OCI-LY7 (cell line): Measurements from ENCODE around the gene CREB5. TPM values are rescaled to one million over a fixed set of nuclear protein-coding genes. Genes with fewer than 3 reads are reported as not detected.

ENCODE experiments used
- BruUV-seq: library from RNA; stranded (reverse); fragments of 400-500 nt; replicated peaks from 2 replicates; lab custom pipeline; 2021; lab: Mats Ljungman, UMichigan
- CTCF ChIA-PET: fragments of 300-600 bp; sonication (Branson Sonifier 250); formaldehyde crosslinking; loops from one replicate; lab custom pipeline; 2022; ENCODE audit warnings: antibody characterized with exemption; ENCODE audit not compliant: unreplicated experiment; lab: Charles Lee
- POLR2A ChIA-PET: fragments of 300-600 bp; sonication (Branson Sonifier 250); formaldehyde crosslinking; loops from one replicate; lab custom pipeline; 2022; ENCODE audit warnings: antibody characterized with exemption; lab: Charles Lee
- DNase-seq: peaks from one replicate; pipeline ENCODE4 v3.0.0-alpha.2; 2015; ENCODE audit warnings: low spot score
- H2AFZ ChIP-seq: fragments of 200-600 bp; sonication (generic), shearing (Covaris generic); 2 replicates; pipeline ENCODE4 v1.6.1; 2014; ENCODE audit warnings: mild to moderate bottlenecking, antibody characterized with exemption, low read length, moderate library complexity
- H3K27ac ChIP-seq: fragments of 200-600 bp; sonication (generic); 2 replicates; pipeline ENCODE4 v1.5.1; 2014; ENCODE audit warnings: mixed run types, low read depth, mild to moderate bottlenecking, moderate library complexity, low read length, inconsistent platforms; ENCODE audit not compliant: poor library complexity, severe bottlenecking
- H3K36me3 ChIP-seq: fragments of 200-600 bp; sonication (generic); 2 replicates; pipeline ENCODE4 v1.6.1; 2014; ENCODE audit warnings: mild to moderate bottlenecking, antibody characterized with exemption, low read length, moderate library complexity, mixed read lengths; ENCODE audit not compliant: insufficient read depth
- H3K4me1 ChIP-seq: fragments of 200-600 bp; sonication (generic); 2 replicates; pipeline ENCODE4 v1.5.1; 2014; ENCODE audit warnings: mild to moderate bottlenecking, low read length; ENCODE audit not compliant: insufficient read depth, poor library complexity, severe bottlenecking
- H3K4me2 ChIP-seq: fragments of 200-600 bp; sonication (generic); 2 replicates; pipeline ENCODE4 v1.6.1; 2014; ENCODE audit warnings: mild to moderate bottlenecking, low read length
- H3K4me3 ChIP-seq: fragments of 200-600 bp; sonication (generic); 2 replicates; pipeline ENCODE4 v1.5.1; 2014; ENCODE audit warnings: mild to moderate bottlenecking, low read depth, low read length; ENCODE audit not compliant: poor library complexity, severe bottlenecking
- H3K79me2 ChIP-seq: fragments of 200-600 bp; sonication (generic); 2 replicates; pipeline ENCODE4 v1.6.1; 2016; ENCODE audit warnings: low read depth, mild to moderate bottlenecking, low read length, moderate library complexity, mixed read lengths; ENCODE audit not compliant: insufficient read depth
- H3K9me2 ChIP-seq: fragments of 200-600 bp; sonication (generic); 2 replicates; pipeline ENCODE4 v1.6.1; 2016; ENCODE audit warnings: mild to moderate bottlenecking, low read length, mixed read lengths; ENCODE audit not compliant: insufficient read depth
- H3K9me3 ChIP-seq: fragments of 200-600 bp; sonication (generic); 2 replicates; pipeline ENCODE4 v1.6.1; 2014; ENCODE audit warnings: mild to moderate bottlenecking, mixed run types, low read length, mixed read lengths
- H4K20me1 ChIP-seq: fragments of 200-600 bp; sonication (generic); 2 replicates; pipeline ENCODE4 v1.6.1; 2014; ENCODE audit warnings: mild to moderate bottlenecking, antibody characterized with exemption, low read length, moderate library complexity, mixed read lengths; ENCODE audit not compliant: insufficient read depth
- EZH2phosphoT487 ChIP-seq: fragments of 200-600 bp; sonication (generic); IDR thresholded peaks from 2 replicates; pipeline ENCODE4 v1.6.1; 2018; ENCODE audit warnings: low read depth, borderline replicate concordance, mild to moderate bottlenecking, mixed run types, antibody characterized with exemption, low read length, moderate library complexity, mixed read lengths
- intact Hi-C: fragments of 100-400 bp; cut with micrococcal nuclease; formaldehyde crosslinking; loops from one replicate; pipeline ENCODE4 v1.10.0; 2022; ENCODE audit not compliant: unreplicated experiment
- total RNA-seq, 2 experiments: library from RNA; depleted of rRNA in 1 of 2; stranded (reverse); fragments of >200 nt in 1 of 2; shearing (Covaris generic) in 1 of 2; gene quantifications; 2 replicates each; pipeline ENCODE4 v1.2.3, GENCODE V29; 2014 to 2022
- TF ChIP-seq, protein P1 (sequence below): fragments of 200-600 bp; sonication (generic); conservative IDR thresholded peaks from 2 replicates; pipeline ENCODE4 v1.5.1; 2014; ENCODE audit warnings: mild to moderate bottlenecking, antibody characterized with exemption, low read length, moderate library complexity, mixed read lengths

CREB5 gene
- total RNA-seq, 2 experiments from 2014 or later, result 2.0 to 13.3 TPM

DNA sequence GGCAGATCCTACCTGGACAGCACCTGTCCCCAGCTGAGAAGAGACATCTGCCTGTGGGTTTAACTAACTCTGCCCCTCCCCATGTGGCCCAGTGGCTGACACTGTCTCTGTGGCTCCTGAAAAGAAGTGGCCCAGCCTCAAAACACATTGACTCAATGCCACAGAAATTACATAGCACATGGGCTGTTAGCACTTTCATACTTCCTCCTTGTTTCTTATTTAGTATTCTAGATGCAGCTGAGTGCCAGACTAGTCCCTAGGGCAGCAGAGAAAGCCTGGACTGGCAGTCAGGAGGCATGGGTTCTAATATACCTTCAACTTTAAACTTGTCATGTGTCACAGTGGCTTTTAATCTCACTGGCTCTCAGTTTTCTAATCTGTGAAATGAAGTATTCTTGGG, 374.8 kb downstream of the CREB5 start:
- no peak overlapping the region for H3K27ac ChIP-seq
- no peak overlapping the region for H2AFZ ChIP-seq
- no peaks in the 10 kb centered on the region for H3K79me2 ChIP-seq
- DNase-seq, result peak; percentile 31
- BruUV-seq, result no TSS peak
- no peaks in the 10 kb centered on the region for H3K9me2 ChIP-seq
- H3K4me2 ChIP-seq, result no peak overlapping the region
- H3K9me3 ChIP-seq, result no peaks in the 10 kb centered on the region
- TF ChIP-seq EZH2phosphoT487, result no peak
- TF ChIP-seq, protein P1, sequence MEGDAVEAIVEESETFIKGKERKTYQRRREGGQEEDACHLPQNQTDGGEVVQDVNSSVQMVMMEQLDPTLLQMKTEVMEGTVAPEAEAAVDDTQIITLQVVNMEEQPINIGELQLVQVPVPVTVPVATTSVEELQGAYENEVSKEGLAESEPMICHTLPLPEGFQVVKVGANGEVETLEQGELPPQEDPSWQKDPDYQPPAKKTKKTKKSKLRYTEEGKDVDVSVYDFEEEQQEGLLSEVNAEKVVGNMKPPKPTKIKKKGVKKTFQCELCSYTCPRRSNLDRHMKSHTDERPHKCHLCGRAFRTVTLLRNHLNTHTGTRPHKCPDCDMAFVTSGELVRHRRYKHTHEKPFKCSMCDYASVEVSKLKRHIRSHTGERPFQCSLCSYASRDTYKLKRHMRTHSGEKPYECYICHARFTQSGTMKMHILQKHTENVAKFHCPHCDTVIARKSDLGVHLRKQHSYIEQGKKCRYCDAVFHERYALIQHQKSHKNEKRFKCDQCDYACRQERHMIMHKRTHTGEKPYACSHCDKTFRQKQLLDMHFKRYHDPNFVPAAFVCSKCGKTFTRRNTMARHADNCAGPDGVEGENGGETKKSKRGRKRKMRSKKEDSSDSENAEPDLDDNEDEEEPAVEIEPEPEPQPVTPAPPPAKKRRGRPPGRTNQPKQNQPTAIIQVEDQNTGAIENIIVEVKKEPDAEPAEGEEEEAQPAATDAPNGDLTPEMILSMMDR, result no peak
- H4K20me1 ChIP-seq, result no peaks in the 10 kb centered on the region
- intact Hi-C loops, result loop anchor here (2.0 kb wide), 1 partner anchor 22 kb away; no protein-coding TSS in a partner anchor
- ChIA-PET CTCF (no interaction called here), POLR2A (interaction anchor here (1.0 kb wide), 1 partner anchor 21 kb away, joined by 3 read pairs; no protein-coding TSS in a partner anchor)
- peaks cover 14% of the 10 kb centered on the region for H3K4me1 ChIP-seq
- H3K36me3 ChIP-seq, result no peaks in the 10 kb centered on the region
- H3K4me3 ChIP-seq, result no peak overlapping the region

DNA sequence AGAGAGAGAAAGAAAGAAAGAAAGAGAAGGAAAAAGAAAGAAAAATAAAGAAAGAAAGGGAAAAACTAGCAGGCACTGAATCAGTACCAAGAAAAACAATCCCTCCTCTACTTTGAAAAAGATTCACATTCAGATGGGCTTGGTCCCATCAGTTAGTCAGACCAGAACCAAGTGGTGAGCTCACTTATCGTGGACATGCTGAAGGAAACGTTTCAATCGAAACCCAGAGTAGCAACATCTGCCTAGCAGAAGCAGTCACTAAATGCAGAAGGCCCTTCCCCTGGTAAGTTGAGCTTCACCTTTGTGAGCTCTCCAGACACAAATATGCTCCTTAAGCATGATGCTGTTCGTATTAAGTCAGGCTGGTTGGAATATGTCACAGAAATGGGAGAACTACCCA, 378.1 kb downstream of the CREB5 start:
- ChIA-PET POLR2A (interaction anchor here (0.6 to 1.2 kb wide), 3 partner anchors 34 to 524 kb away, joined by 3 to 7 read pairs (median 3); no protein-coding TSS in a partner anchor), CTCF (no interaction called here)
- no peak for DNase-seq
- Histone ChIP-seq H2AFZ (no peak overlapping the region), H3K4me3 (no peak overlapping the region), H3K36me3 (no peaks in the 10 kb centered on the region), H3K4me2 (no peak overlapping the region), H3K79me2 (no peaks in the 10 kb centered on the region), H3K9me2 (no peaks in the 10 kb centered on the region), H3K4me1 (peaks cover 5% of the 10 kb centered on the region), H3K9me3 (no peaks in the 10 kb centered on the region), H3K27ac (no peak overlapping the region), H4K20me1 (no peaks in the 10 kb centered on the region)
- no peak for TF ChIP-seq EZH2phosphoT487
- no TSS peak for BruUV-seq
- intact Hi-C loops, result no loop called here

DNA sequence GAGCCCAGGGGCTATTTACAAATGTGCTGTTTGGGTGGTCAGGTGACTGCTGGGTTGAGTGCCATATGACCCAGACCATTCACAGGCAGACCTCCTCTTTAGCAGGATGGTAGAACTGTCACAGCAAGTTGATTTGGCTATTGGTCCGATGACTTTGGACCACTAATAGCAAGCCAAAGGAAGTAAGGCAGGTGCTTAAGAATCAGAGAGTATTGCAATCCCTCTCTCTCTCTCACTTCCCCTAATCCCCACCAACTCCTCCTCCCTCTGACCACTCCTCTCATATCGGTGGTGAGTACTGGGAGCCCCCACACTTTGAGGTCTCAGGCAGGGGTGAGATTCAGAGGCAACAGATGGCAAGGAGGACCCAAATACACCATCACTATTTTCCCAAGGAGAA, 380.5 kb downstream of the CREB5 start:
- Histone ChIP-seq H2AFZ (no peak overlapping the region), H3K9me2 (no peaks in the 10 kb centered on the region), H3K36me3 (no peaks in the 10 kb centered on the region), H3K4me3 (no peak overlapping the region), H3K4me2 (no peak overlapping the region), H3K9me3 (no peaks in the 10 kb centered on the region), H4K20me1 (no peaks in the 10 kb centered on the region), H3K79me2 (no peaks in the 10 kb centered on the region), H3K27ac (no peak overlapping the region), H3K4me1 (no peaks in the 10 kb centered on the region)
- POLR2A ChIA-PET, result interaction anchor here (1.0 to 1.3 kb wide), 2 partner anchors 10 to 32 kb away, joined by 5 read pairs; no protein-coding TSS in a partner anchor
- intact Hi-C loops, result no loop called here
- DNase-seq, result peak; percentile 5
- CTCF ChIA-PET, result no interaction called here
- TF ChIP-seq, protein P1, result no peak
- no peak for TF ChIP-seq EZH2phosphoT487
- BruUV-seq, result no TSS peak
